HFF-Myc (cell line): ENCODE data around the gene NTM.

ENCODE experiments used
- DNase-seq: peaks from one replicate; pipeline ENCODE4 v3.0.0-alpha.2; 2011; ENCODE audit warnings: low read depth; ENCODE audit errors: extremely low read depth
- H3K4me3 ChIP-seq: replicated peaks from 2 replicates; pipeline ENCODE4 v1.5.1; 2011; ENCODE audit warnings: low read depth, mild to moderate bottlenecking, control low read depth, low read length
- CTCF ChIP-seq: IDR thresholded peaks from 2 replicates; pipeline ENCODE4 v1.5.1; 2012; ENCODE audit warnings: mild to moderate bottlenecking, low read depth, low read length, control low read depth; ENCODE audit errors: missing control alignments

NTM gene

GRCh38 chr11:131685906-131686305 is 315.5 kb downstream of the NTM start:
- DNase-seq, result no peak
- no peak for TF ChIP-seq CTCF
- H3K4me3 ChIP-seq, result no peak overlapping the region

GRCh38 chr11:131686836-131687235 is 316.4 kb downstream of the NTM start:
- no peak for DNase-seq
- H3K4me3 ChIP-seq, result no peak overlapping the region
- TF ChIP-seq CTCF, result no peak

DNA sequence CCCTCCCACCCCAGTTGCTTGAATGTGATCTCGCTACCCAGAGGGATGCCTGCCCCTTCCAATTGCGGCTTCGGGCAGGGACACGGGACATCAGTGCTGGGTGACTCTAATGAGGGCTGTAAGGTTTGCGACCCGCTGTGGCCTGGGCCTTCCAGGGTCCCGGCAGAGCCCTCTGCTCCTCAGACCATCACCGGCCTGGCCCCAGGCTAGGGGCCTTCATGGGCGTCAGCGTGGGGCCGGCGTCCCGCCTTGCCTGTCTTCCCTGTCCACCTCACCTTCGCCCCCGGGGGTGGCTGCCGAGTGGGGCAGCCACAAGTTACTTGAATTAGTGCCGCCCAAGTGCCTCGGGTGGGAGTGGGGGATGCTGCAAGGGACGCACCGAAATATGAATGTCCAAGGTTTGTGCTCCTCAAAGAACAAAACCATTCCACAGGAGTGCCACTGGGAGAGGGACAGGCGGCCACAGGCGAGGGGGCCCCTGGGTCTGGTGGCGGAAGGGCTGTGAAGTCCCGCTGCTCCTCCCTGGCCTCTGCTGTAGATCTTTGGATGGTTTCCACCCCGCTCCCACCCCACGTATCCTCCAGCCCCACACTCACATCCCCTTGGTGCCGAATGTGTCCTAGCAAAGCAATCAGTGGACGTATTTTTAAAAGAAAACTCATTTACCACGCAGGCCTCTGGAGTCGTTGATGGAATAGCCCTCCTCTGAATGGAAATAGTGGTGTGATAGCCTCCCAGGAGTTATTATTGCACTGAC is 317.1 kb downstream of the NTM start:
- no peak overlapping the region for H3K4me3 ChIP-seq
- no peak for DNase-seq
- no peak for TF ChIP-seq CTCF

DNA sequence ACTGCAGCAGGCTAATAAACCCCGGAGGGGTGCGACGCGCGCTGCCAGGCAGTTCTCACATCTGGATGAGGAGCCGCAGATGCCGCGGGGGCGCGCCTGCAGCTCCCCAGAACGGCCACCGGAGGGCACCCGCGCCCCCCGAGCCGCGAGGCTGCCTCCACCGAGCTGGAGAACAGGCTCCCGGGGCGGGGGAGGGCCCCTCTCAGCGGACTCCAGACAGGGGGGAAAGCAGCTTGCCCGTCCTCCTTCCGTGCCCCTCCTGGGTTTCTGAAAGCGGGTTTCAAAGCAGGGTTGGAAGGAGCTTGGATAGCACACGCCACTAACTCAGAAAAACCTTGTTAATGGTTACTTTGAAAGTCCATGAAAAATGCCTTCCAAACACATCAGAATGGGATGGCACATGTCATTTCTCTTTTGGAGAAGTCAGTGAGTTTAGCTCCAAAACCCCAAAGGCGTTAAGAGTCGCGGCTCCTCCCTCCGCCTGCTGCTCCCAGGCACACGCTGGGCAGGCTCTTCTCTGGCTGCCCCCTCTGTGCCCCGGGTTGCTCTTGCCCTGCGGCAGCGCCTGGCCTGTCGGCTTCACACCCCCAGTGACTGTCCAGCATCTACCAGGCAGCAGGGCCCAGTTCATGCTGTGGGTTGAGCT is 317.8 kb downstream of the NTM start:
- no peak overlapping the region for H3K4me3 ChIP-seq
- DNase-seq, result no peak

GRCh38 chr11:131689049-131689925 is 318.9 kb downstream of the NTM start:
- H3K4me3 ChIP-seq, result no peak overlapping the region
- TF ChIP-seq CTCF, result no peak
- no peak for DNase-seq

More for the DNA sequence above, 317.8 kb downstream of the NTM start:
- peak; percentile 90 for TF ChIP-seq CTCF

DNA sequence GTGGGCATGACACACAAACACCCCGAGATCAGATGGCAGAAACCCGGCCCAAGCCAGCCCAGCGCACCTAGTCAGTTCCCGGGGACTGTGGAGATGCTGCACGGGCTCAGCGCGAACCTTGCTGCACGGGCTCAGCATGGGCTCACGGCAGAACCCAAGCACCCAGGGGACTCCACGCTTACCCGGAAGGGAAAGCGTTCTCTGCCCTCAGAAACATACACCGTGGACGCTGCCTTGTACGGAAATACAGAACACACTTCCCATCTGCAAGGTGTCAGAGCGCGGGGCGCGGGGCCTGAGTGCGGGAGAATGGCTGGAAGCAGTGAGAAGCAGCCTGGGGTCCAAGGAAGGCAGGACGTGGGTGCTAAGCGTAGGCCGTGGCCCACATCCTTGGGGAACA is 319.9 kb downstream of the NTM start:
- DNase-seq, result no peak
- no peak overlapping the region for H3K4me3 ChIP-seq
- no peak for TF ChIP-seq CTCF
